Peyer's patch (tissue), 4 donors: ENCODE results near the gene TUBB3.

ENCODE experiments used
- POLR2A ChIP-seq, 2 donors: fragments of 450-650 bp; IDR thresholded peaks; one replicate each; pipeline ENCODE4 v1.5.1; 2017; ENCODE audit warnings: antibody characterized with exemption in 2 of 2, mild to moderate bottlenecking in 2 of 2, moderate library complexity in 2 of 2
- TF ChIP-seq, protein P1 (sequence below), 6 experiments: fragments of 450-650 bp in 4 of 6; fragments of 200-600 bp in 2 of 6; sonication (generic) in 1 of 6; IDR thresholded peaks; one replicate each; pipeline ENCODE4 v1.5.1; 2017 to 2019; ENCODE audit warnings: antibody characterized with exemption in 6 of 6, mild to moderate bottlenecking in 3 of 6, moderate library complexity in 1 of 6

DNA sequence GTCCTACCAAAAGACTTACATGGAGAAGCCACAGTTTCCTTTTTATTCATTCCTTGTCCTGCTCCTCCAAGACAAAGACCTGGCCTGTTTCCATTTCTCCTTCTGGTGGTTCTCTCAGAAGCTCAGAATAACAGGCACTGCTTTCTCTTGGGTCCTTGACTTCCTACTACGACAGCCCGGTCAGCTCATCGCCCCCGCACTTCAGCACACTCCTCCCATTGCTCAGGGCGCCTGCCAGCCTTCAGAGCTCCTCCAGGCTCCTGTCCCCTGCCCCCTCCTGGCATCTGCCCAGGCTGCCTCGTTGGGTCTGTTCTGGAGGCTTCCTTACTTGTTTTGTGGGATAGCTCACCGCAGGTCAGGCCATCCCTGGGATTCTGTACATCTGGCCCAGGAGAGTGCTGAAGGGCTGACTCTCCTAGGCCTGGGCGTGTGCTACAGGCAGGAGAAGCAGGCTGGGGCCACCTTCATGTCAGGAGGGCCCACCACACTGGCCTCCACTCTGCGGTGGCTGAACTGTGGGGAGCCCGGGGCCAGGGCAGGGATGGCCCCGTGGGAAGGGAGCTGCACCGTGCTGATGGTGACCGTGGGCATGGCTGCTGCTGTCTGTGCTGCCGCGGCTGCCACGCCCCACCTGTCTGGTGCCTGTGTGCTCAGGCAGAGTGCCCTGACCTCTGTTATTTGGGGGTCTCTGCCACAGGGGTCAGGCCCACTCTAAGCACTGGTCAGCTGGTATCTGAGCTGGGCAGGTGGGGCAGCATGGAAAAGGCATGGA is 32.1 kb upstream of the TUBB3 start:
- TF ChIP-seq, protein P1, sequence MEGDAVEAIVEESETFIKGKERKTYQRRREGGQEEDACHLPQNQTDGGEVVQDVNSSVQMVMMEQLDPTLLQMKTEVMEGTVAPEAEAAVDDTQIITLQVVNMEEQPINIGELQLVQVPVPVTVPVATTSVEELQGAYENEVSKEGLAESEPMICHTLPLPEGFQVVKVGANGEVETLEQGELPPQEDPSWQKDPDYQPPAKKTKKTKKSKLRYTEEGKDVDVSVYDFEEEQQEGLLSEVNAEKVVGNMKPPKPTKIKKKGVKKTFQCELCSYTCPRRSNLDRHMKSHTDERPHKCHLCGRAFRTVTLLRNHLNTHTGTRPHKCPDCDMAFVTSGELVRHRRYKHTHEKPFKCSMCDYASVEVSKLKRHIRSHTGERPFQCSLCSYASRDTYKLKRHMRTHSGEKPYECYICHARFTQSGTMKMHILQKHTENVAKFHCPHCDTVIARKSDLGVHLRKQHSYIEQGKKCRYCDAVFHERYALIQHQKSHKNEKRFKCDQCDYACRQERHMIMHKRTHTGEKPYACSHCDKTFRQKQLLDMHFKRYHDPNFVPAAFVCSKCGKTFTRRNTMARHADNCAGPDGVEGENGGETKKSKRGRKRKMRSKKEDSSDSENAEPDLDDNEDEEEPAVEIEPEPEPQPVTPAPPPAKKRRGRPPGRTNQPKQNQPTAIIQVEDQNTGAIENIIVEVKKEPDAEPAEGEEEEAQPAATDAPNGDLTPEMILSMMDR (IDR thresholded peaks at IDR 0.05) = no peak
- no peak for TF ChIP-seq POLR2A (IDR thresholded peaks at IDR 0.05)
